Measurements from ENCODE around the gene PROK1.

DNA sequence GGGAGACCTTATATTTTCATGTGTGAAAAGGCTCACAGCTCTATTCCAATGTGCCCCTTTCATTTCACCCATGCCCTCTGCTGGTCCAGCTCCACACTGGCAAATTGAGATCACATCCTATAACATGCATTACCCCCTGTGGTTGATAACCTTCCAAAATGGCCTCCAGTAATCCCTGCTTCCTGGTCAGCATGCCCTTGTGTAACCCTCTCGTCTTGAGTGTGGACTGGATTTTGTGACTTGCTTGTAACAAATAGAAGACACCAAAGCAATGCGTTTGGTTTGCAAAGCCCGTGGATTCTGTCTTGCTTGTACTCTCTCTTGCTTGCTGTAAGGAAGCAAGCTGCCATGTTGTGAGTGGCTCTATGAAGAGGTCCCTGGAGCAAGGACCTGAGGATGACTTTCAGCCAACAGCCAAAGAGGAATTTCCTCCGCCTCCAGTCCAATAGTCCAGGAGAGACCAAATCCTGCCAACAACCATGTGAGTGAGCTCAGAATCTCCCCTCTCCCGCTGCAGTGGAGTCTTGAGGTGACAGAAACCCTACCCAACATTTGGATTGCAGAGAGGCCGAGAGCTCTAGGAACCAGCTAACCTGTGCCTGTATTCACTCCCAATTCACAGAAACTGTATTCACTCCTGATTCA, 50.7 kb downstream of the PROK1 start:
- TF ChIP-seq POLR2A (IDR thresholded peaks at IDR 0.05) (no peak), CTCF (IDR thresholded peaks at IDR 0.05) (no peak)
